ENCODE data around the gene CACNA1C. TPM values are rescaled to one million over a fixed set of nuclear protein-coding genes. Genes with fewer than 3 reads are reported as not detected.

The CACNA1C gene
- total RNA-seq, 4 donors from 2014 or later, result 2.0 to 4.2 (median 2.5) TPM

DNA sequence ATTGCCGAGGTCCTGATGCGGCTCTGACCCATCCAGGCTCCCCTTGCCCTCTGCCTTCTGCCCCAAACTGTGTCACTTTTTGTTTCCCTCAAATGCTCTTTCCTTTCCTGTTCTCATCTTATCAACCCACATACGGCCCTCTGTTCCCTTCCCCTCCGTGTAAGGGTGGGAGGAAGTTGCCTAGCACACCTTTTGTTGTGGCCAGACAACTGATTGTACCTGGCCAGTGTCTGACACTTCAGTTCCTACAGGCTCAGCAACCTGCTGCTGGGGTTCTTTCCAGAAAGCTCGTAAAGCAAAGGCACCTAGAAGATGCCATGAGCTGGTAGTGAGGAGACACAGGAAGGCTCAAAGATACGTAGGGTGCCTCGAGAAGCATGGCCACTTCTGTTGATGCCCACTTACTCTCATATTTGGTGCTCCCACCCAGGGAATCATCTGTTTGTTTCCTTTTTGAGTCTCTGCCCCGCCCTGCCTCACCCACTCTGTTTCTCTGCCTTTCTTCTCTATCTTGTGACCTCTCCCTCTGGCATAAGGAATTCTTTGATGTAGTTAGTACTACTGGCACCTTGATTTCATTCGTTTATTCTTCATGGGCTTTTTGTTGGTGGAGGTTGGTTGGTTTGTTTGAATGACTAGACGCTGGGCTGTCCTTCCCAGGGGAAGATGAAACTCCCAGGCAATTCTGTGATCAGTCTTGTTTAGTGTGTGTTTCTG is 589.5 kb downstream of the CACNA1C start:
- no peaks in the 10 kb centered on the region for H3K36me3 ChIP-seq
- no peak for DNase-seq
- H3K9me3 ChIP-seq, result no peaks in the 10 kb centered on the region
- WGBS, 2 donors, result 78 to 80% methylated on average over 10 of the region's 10 CpGs
- no peaks in the 10 kb centered on the region for H3K27me3 ChIP-seq
- no peak for TF ChIP-seq POLR2A (IDR thresholded peaks at IDR 0.05)
- TF ChIP-seq, protein P1, sequence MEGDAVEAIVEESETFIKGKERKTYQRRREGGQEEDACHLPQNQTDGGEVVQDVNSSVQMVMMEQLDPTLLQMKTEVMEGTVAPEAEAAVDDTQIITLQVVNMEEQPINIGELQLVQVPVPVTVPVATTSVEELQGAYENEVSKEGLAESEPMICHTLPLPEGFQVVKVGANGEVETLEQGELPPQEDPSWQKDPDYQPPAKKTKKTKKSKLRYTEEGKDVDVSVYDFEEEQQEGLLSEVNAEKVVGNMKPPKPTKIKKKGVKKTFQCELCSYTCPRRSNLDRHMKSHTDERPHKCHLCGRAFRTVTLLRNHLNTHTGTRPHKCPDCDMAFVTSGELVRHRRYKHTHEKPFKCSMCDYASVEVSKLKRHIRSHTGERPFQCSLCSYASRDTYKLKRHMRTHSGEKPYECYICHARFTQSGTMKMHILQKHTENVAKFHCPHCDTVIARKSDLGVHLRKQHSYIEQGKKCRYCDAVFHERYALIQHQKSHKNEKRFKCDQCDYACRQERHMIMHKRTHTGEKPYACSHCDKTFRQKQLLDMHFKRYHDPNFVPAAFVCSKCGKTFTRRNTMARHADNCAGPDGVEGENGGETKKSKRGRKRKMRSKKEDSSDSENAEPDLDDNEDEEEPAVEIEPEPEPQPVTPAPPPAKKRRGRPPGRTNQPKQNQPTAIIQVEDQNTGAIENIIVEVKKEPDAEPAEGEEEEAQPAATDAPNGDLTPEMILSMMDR (IDR thresholded peaks at IDR 0.05), result no peak
- H3K27ac ChIP-seq, result no peak overlapping the region
- no peak overlapping the region for H3K4me3 ChIP-seq (replicated peaks in 1 of 3)
- intact Hi-C loops (cut with DNase I), result no loop called here
- H3K4me1 ChIP-seq, result peaks cover 0 to 19% of the 10 kb centered on the region in 2 donors

DNA sequence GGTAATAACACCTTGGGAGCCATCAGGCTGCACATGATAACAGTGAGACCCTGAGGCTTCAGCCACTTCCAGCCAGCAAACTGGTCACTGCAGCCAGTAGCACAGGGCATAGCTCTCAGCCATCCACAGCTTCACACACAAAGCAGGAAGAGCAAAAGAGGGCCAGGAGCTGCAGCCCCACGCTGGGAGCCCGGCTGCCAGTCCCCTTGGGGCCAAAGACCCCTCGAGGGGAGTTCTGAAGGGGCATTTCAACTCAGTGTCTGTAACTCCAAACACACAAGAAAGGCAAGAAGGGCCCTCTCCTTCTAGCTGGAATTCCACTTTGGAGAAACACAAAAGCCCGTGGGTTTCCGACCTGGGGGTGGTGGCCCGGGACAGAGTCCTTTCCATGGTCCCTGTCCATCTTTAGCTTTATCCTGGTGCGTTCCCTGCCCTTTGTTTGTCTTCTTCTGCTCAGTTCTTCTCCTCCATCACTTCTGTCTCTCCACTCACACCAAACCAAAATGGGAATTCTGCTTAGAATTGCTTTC is 590.2 kb downstream of the CACNA1C start:
- no peaks in the 10 kb centered on the region for H3K27me3 ChIP-seq
- intact Hi-C loops (cut with DNase I), result no loop called here
- peaks cover 0 to 19% of the 10 kb centered on the region in 2 donors for H3K4me1 ChIP-seq
- no peak for DNase-seq
- no peak for TF ChIP-seq POLR2A (IDR thresholded peaks at IDR 0.05)
- TF ChIP-seq, protein P1 (IDR thresholded peaks at IDR 0.05), result no peak
- H3K4me3 ChIP-seq (replicated peaks in 1 of 3), result no peak overlapping the region
- no peaks in the 10 kb centered on the region for H3K36me3 ChIP-seq
- no peak overlapping the region for H3K27ac ChIP-seq
- H3K9me3 ChIP-seq, result no peaks in the 10 kb centered on the region
- 72 to 77% methylated on average over 7 of the region's 7 CpGs for WGBS, 2 donors

DNA sequence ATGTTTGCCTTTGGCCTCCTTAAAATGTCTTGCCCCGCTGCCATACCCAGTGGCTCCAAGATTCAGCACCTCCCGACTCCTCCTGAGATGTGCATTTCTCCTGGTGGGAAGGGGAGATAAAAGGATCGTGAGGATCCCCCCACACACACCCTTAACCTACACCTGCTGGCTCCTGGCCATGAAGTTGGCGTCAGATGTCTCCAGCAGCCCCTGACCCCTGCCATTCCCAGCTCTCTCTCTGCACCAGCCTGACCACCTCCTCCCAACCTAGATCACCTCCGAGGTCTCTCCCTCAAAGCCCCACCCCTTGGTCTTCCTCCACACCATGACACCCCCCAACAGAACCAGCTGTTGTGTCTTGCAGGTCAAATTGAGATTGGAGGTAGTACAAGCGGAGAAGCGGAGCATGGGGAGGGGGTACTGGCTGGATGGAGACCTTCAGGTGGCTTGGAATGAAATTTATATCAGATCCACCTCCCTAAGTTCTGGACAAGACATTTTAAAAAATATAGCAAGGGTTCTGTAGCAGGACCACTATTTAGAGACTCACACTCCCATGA is 590.9 kb downstream of the CACNA1C start:
- TF ChIP-seq POLR2A (IDR thresholded peaks at IDR 0.05), result no peak
- TF ChIP-seq, protein P1 (IDR thresholded peaks at IDR 0.05), result no peak
- WGBS, 2 donors, result 79 to 86% methylated on average over 7 of the region's 7 CpGs

DNA sequence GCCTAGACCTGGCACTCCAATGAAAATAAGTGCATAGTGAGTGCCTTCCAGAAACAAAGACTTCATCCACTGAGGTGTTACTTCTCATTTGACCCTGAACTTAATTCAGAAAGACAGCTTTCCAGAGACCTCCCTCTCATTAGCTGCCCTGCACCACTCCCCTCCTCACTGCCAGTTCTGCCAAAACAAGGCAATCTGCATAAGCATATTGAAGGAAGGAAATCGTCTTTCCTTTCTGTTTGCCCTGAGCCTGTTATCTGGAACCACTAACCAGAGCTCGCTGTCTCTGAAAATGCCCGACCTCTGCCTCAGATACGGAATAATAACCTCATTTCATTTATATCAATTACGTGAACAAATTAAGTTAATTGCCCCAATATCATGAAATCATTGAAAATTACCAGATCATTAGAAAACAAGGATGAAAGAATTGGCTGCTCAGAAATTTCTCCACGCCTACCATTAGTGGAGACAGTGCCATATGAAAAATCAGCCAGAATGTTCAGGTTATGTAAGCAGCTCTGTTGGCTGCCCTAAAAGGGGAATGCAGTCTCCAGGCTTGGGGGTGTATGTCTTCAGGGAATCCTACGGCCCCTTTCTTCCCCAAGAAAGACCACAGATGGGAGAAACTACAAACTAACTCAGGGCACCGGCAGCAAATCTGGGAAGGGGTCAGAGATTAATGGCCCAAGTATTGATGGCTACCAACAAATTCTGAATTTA is 592.1 kb downstream of the CACNA1C start:
- no peak for DNase-seq

More for the DNA sequence above, 590.9 kb downstream of the CACNA1C start:
- intact Hi-C loops (cut with DNase I), result no loop called here
- Histone ChIP-seq H3K4me3 (replicated peaks in 1 of 3) (no peak overlapping the region), H3K4me1 (peaks cover 0 to 19% of the 10 kb centered on the region in 2 donors), H3K27ac (no peak overlapping the region), H3K27me3 (no peaks in the 10 kb centered on the region), H3K36me3 (no peaks in the 10 kb centered on the region), H3K9me3 (no peaks in the 10 kb centered on the region)
- DNase-seq, result no peak

More for the DNA sequence above, 592.1 kb downstream of the CACNA1C start:
- Histone ChIP-seq H3K4me3 (replicated peaks in 1 of 3) (no peak overlapping the region), H3K27ac (no peak overlapping the region), H3K9me3 (no peaks in the 10 kb centered on the region), H3K36me3 (no peaks in the 10 kb centered on the region), H3K27me3 (no peaks in the 10 kb centered on the region), H3K4me1 (peaks cover 0 to 17% of the 10 kb centered on the region in 2 donors)
- intact Hi-C loops (cut with DNase I), result no loop called here
- 65 to 77% methylated on average over 8 of the region's 8 CpGs for WGBS, 2 donors
- no peak for TF ChIP-seq POLR2A (IDR thresholded peaks at IDR 0.05)
- TF ChIP-seq, protein P1 (IDR thresholded peaks at IDR 0.05), result no peak
